ENCODE results near the gene EPHB6. TPM values are rescaled to one million over a fixed set of nuclear protein-coding genes. Genes with fewer than 3 reads are reported as not detected.

Gene EPHB6
- total and polyA plus RNA-seq, 10 of the 15 experiments (the other 5 are each of a cell fraction or from before 2014, with no cell fraction given): 0.06 to 1.3 (median 0.37) TPM; not detected in 2

DNA sequence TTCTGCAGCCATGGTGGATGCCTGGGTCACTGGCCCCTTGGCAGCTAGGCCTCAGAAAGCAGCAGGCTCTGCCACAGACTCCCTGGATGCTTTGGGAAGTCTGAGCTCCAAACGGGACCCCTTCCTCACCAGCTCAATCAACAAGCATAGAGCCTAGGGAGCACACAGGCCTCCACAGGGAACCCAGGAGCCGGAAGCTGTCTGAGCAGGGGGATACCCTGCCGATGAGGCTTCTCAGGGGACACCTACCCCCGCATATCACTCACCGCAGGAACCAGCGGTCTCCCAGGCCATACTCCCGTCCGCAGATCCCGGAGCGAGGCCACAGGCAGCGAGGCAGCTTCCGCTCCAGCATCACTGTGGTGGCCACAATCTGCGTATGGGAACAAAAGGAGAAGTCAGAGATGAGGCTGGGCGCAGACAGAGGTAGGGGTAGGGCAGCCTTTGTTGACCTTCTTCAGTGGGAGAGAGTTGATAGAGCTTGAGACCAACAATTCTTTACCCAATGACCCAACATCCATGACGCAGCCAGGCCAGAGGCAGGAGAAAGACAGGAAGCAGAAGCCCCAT, 17.3 kb downstream of the EPHB6 start:
- intact Hi-C loops (cut with micrococcal nuclease; ENCODE audit: unreplicated experiment) (no loop called here), in situ Hi-C loops (cut with MboI) (loop anchor here (5.0 to 10.0 kb wide), 2 partner anchors 130 to 343 kb away; no protein-coding TSS in a partner anchor)
- WGBS (ENCODE audit: insufficient coverage, insufficient replicate concordance, low lambda C conversion rate, missing lambda C conversion rate): 59% methylated on average over 15 of the region's 15 CpGs
- Histone ChIP-seq H3K9me3 (replicated peaks; ENCODE audit: control insufficient read depth, insufficient read depth, low read length) (no peaks in the 10 kb centered on the region; the same call in 2 of the 3 replicates), H3K36me3 (ENCODE audit: control insufficient read depth in 2 of 2, insufficient read depth in 2 of 2, low read length in 1 of 2) (no peaks in the 10 kb centered on the region), H3K4me3 (no peak overlapping the region), H3K4me1 (ENCODE audit: control insufficient read depth, insufficient read depth, low read length) (no peaks in the 10 kb centered on the region), H3K9ac (ENCODE audit: control insufficient read depth, insufficient read depth, low read length) (no peak overlapping the region), H4K20me1 (ENCODE audit: control insufficient read depth, insufficient read depth) (no peaks in the 10 kb centered on the region), H2AFZ (ENCODE audit: control insufficient read depth, low read depth, low read length) (no peak overlapping the region), H3K27ac (ENCODE audit: control insufficient read depth, insufficient read depth) (no peak overlapping the region), H3K27me3 (replicated peaks in 1 of 2; ENCODE audit: control insufficient read depth in 2 of 2, insufficient read depth in 2 of 2, low read length in 1 of 2) (no peaks in the 10 kb centered on the region), H3K4me2 (ENCODE audit: control insufficient read depth, insufficient read depth) (no peak overlapping the region), H3K79me2 (ENCODE audit: control insufficient read depth, insufficient read depth, low read length) (no peaks in the 10 kb centered on the region)
- ChIA-PET RAD21 (ENCODE audit: unreplicated experiment) (interaction anchor here (0.8 to 2.0 kb wide), 7 partner anchors 17 to 343 kb away, joined by 3 to 9 read pairs (median 3); no protein-coding TSS in a partner anchor), CTCF (interaction anchor here (0.7 to 2.8 kb wide), 16 partner anchors 10 to 718 kb away, joined by 3 to 44 read pairs (median 4); partner anchors contain the start of gene EPHB6), SMC1A (ENCODE audit: uncharacterized antibody, unreplicated experiment) (interaction anchor here (1.4 to 2.2 kb wide), 4 partner anchors 61 to 343 kb away, joined by 3 to 13 read pairs (median 5); no protein-coding TSS in a partner anchor), POLR2A (no interaction called here)
- BruUV-seq (replicated peaks): no TSS peak
- TF ChIP-seq, protein P1, sequence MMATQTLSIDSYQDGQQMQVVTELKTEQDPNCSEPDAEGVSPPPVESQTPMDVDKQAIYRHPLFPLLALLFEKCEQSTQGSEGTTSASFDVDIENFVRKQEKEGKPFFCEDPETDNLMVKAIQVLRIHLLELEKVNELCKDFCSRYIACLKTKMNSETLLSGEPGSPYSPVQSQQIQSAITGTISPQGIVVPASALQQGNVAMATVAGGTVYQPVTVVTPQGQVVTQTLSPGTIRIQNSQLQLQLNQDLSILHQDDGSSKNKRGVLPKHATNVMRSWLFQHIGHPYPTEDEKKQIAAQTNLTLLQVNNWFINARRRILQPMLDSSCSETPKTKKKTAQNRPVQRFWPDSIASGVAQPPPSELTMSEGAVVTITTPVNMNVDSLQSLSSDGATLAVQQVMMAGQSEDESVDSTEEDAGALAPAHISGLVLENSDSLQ (IDR thresholded peaks at IDR 0.05): no peak
- TF ChIP-seq TCF7 (IDR thresholded peaks at IDR 0.05; ENCODE audit: borderline replicate concordance): no peak
- TF ChIP-seq, protein P2, sequence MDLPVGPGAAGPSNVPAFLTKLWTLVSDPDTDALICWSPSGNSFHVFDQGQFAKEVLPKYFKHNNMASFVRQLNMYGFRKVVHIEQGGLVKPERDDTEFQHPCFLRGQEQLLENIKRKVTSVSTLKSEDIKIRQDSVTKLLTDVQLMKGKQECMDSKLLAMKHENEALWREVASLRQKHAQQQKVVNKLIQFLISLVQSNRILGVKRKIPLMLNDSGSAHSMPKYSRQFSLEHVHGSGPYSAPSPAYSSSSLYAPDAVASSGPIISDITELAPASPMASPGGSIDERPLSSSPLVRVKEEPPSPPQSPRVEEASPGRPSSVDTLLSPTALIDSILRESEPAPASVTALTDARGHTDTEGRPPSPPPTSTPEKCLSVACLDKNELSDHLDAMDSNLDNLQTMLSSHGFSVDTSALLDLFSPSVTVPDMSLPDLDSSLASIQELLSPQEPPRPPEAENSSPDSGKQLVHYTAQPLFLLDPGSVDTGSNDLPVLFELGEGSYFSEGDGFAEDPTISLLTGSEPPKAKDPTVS (IDR thresholded peaks at IDR 0.05; ENCODE audit: low read depth, low read length): no peak
- no peak for TF ChIP-seq SPI1 (IDR thresholded peaks at IDR 0.05; ENCODE audit: borderline replicate concordance, insufficient read depth, low read depth, low read length)
- TF ChIP-seq, protein P3, sequence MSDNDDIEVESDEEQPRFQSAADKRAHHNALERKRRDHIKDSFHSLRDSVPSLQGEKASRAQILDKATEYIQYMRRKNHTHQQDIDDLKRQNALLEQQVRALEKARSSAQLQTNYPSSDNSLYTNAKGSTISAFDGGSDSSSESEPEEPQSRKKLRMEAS (IDR thresholded peaks at IDR 0.05; ENCODE audit: low read depth, low read length): no peak
- no peak for FAIRE-seq
- no peak for ATAC-seq
- no peak for DNase-seq (ENCODE audit: low read depth, low spot score)
